Right atrium auricular region (tissue), 2 donors: ENCODE data around the gene MTUS2. TPM values are rescaled to one million over a fixed set of nuclear protein-coding genes. Genes with fewer than 3 reads are reported as not detected.

Source experiments
- DNase-seq: peaks from one replicate; pipeline ENCODE4 v3.0.0-alpha.2; 2019; ENCODE audit warnings: low spot score
- H3K27ac ChIP-seq, 2 donors: fragments of 200-600 bp; sonication (generic); 1 replicate in 1 of 2; 2 replicates in 1 of 2; pipeline ENCODE4 v1.5.1; 2016 to 2019
- H3K27me3 ChIP-seq, 2 donors: fragments of 200-600 bp; sonication (generic); one replicate each; pipeline versions ENCODE4 v1.5.1 to v1.6.0; 2017 to 2019
- H3K36me3 ChIP-seq: fragments of 200-600 bp; sonication (generic); one replicate; pipeline ENCODE4 v1.5.1; 2016
- H3K4me1 ChIP-seq, 2 donors: fragments of 200-600 bp; sonication (generic); one replicate each; pipeline versions ENCODE4 v1.5.1 to v1.6.0; 2017 to 2019
- H3K4me3 ChIP-seq, 2 donors: fragments of 200-600 bp; sonication (generic); 1 replicate in 1 of 2; 2 replicates in 1 of 2; pipeline ENCODE4 v1.5.1; 2017 to 2019; ENCODE audit warnings: mild to moderate bottlenecking in 1 of 2, moderate library complexity in 1 of 2
- H3K9me3 ChIP-seq, 2 donors: fragments of 200-600 bp; sonication (generic); one replicate each; pipeline ENCODE4 v1.5.1; 2019
- total RNA-seq, 2 donors: library from RNA; depleted of rRNA; stranded (reverse); fragments of >200 nt; gene quantifications; one replicate each; pipeline ENCODE4 v1.1.0, GENCODE V29; 2016
- TF ChIP-seq, protein P1 (sequence below), 2 donors: fragments of 200-600 bp; sonication (generic); IDR thresholded peaks; one replicate each; pipeline ENCODE4 v1.5.1; 2019; ENCODE audit warnings: antibody characterized with exemption in 2 of 2

Gene MTUS2
- total RNA-seq, 2 donors from 2014 or later = 34.6 to 142 TPM

DNA sequence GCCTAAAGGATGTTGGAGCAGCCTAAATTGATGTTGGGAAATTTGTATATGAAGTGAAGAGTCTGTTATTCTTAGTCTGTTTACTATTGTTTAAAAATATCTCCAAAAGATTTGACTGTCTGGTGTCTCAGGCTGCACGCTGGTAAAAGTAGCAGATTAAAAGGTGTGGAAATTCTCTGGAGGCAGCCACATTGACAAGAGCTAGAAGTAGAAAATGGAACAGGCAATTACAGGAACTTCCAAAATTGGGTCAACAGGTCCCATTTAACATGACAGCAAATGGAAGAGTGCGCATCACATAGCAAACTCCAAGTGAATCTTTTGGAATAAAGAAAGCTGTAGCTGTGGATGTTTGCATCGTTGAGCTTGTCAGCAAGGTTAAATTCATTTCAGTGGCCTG, 138.3 kb downstream of the MTUS2 start:
- TF ChIP-seq, protein P1, sequence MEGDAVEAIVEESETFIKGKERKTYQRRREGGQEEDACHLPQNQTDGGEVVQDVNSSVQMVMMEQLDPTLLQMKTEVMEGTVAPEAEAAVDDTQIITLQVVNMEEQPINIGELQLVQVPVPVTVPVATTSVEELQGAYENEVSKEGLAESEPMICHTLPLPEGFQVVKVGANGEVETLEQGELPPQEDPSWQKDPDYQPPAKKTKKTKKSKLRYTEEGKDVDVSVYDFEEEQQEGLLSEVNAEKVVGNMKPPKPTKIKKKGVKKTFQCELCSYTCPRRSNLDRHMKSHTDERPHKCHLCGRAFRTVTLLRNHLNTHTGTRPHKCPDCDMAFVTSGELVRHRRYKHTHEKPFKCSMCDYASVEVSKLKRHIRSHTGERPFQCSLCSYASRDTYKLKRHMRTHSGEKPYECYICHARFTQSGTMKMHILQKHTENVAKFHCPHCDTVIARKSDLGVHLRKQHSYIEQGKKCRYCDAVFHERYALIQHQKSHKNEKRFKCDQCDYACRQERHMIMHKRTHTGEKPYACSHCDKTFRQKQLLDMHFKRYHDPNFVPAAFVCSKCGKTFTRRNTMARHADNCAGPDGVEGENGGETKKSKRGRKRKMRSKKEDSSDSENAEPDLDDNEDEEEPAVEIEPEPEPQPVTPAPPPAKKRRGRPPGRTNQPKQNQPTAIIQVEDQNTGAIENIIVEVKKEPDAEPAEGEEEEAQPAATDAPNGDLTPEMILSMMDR (IDR thresholded peaks at IDR 0.05) = no peak
- H3K27me3 ChIP-seq = no peaks in the 10 kb centered on the region
- no peaks in the 10 kb centered on the region for H3K36me3 ChIP-seq
- H3K4me3 ChIP-seq = no peak overlapping the region
- H3K27ac ChIP-seq = peak overlapping the region in 1 of 2 donors; percentile 73
- H3K9me3 ChIP-seq = no peaks in the 10 kb centered on the region
- peaks cover 0 to 15% of the 10 kb centered on the region in 2 donors for H3K4me1 ChIP-seq
- DNase-seq = no peak

DNA sequence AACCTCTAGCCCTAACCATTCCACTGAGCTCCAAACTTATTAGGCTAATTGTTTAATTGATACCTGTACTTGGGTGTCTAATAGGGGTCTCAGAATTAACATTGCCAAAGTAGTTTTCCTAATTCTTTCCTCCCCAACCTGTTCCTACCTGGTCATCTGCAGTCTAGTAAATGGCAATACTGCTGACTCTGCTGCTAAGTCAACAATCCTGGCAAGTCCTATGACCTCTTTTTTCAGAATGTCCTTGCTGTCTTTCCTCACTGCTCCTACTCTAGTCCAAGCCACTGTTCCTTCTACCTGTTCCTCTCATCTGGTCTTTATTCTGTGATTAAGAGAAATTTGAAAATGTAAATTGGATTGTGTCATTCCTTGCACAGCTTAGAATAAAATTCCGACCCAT, 143.9 kb downstream of the MTUS2 start:
- no peak overlapping the region for H3K27ac ChIP-seq
- peaks cover 0 to 2% of the 10 kb centered on the region in 2 donors for H3K4me1 ChIP-seq
- H3K27me3 ChIP-seq = no peaks in the 10 kb centered on the region
- TF ChIP-seq, protein P1 (IDR thresholded peaks at IDR 0.05) = no peak
- H3K36me3 ChIP-seq = no peaks in the 10 kb centered on the region
- no peaks in the 10 kb centered on the region for H3K9me3 ChIP-seq
- no peak for DNase-seq
- no peak overlapping the region for H3K4me3 ChIP-seq

DNA sequence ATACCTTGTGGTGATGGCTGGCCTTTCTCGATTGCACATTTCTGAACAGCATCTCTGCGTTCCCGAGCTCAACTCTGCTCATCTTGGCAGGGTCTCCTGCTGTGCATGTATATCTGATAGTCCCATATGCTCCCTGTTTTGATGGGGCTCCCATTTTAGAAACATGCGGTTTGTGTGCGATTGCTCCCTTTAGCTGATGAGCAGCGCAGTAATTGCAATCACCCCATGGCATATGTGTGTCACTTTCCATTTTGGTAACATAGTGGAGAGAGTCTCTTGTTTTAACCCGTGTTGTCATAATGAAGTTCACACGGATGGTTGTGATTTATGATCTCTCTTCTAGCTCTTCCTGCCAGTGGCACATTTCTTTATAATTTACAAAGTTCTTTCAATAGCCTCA, 144.7 kb downstream of the MTUS2 start:
- TF ChIP-seq, protein P1 (IDR thresholded peaks at IDR 0.05) = no peak
- Histone ChIP-seq H3K9me3 (no peaks in the 10 kb centered on the region), H3K4me3 (no peak overlapping the region)

DNA sequence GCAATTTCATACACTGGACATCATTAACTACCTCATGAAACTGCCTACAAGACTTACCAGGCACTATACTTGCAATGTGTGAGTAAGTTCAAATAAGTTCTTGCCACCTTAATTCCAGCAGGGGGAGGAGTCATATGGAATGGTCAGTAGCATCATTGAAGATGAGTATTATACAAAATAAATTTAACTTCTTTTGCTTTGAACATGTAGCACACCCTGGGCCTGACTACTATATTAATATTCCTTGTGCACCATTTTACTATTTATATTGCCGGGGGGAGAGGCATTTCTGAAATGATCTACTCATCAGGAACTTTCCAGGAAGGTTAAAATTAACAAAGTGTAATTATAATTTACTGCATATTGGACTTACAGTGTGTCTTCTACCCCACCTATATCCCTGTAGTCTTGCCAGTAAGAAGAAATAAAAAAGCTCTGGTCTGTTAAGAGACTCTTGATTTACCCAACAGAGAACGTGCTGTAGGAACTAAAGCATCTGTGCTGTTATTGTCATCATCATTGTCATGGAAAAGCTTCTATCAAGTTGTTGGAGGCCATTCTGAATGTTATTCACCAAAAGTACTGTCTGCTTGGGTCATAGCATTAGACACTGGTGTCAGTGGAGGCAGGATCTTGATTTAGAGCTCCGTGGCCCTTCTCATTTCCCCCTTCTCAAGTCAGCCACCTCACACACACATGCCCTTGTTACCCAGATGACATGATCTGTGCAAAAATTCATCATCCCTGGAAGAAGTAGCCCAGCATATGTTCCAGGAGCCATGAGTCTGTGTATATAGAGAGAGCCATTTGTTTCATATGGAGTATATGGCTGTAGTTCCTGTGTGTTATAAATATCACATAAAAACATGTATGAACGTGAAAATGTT, 147.1 kb downstream of the MTUS2 start:
- no peak overlapping the region for H3K4me3 ChIP-seq
- H3K27ac ChIP-seq = no peak overlapping the region
- no peak for DNase-seq
- H3K9me3 ChIP-seq = no peaks in the 10 kb centered on the region
- no peaks in the 10 kb centered on the region for H3K4me1 ChIP-seq
- no peaks in the 10 kb centered on the region for H3K27me3 ChIP-seq
- TF ChIP-seq, protein P1 (IDR thresholded peaks at IDR 0.05) = no peak
- H3K36me3 ChIP-seq = no peaks in the 10 kb centered on the region

More for the DNA sequence above, 144.7 kb downstream of the MTUS2 start:
- no peaks in the 10 kb centered on the region for H3K27me3 ChIP-seq
- no peaks in the 10 kb centered on the region for H3K4me1 ChIP-seq
- DNase-seq = no peak
- no peaks in the 10 kb centered on the region for H3K36me3 ChIP-seq
- H3K27ac ChIP-seq = no peak overlapping the region

DNA sequence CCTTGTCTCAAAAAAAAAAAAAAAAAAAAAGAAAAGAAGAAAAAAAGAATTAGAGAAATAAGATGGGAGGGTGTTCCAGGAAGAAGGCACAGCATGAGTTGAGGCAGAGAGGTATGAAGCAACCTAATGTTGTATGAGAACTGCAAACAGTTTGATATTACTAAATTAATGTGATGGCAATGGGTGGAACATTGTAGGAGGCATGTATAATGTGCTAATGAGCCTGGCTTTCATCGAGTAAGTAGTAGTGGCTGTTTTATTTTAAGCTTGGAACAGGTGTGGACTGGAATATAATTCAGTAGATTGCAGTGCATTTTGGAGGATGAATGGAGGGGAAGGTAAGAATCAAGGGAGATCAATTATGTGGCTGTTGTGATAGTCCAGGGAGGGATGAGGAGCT, 156.1 kb downstream of the MTUS2 start:
- Histone ChIP-seq H3K4me1 (peaks cover 0 to 4% of the 10 kb centered on the region in 2 donors), H3K27ac (no peak overlapping the region), H3K4me3 (no peak overlapping the region), H3K9me3 (no peaks in the 10 kb centered on the region), H3K36me3 (no peaks in the 10 kb centered on the region), H3K27me3 (no peaks in the 10 kb centered on the region)
- TF ChIP-seq, protein P1 (IDR thresholded peaks at IDR 0.05) = no peak
- DNase-seq = no peak
